CD4-positive, alpha-beta T cell treated with Interleukin-17A for 4 hours (primary cell): ENCODE results near the gene MTIF2.
"Not testable (repeated sequence)": the region's sequence is repeated elsewhere in the genome, so short reads cannot be mapped to it uniquely, and the experiment has no call there.

ENCODE experiments used
- DNase-seq: peaks from one replicate; pipeline ENCODE4 v3.0.0-alpha.2; 2020; ENCODE audit warnings: mixed read lengths

MTIF2 gene

GRCh38 chr2:55268907-55269644, at the start of gene MTIF2:
Gene MTIF2 (minus strand): TSS chr2:55269231. CDS start chr2:55263858, 5,373 bp downstream.
- peak; percentile 89 for DNase-seq

DNA sequence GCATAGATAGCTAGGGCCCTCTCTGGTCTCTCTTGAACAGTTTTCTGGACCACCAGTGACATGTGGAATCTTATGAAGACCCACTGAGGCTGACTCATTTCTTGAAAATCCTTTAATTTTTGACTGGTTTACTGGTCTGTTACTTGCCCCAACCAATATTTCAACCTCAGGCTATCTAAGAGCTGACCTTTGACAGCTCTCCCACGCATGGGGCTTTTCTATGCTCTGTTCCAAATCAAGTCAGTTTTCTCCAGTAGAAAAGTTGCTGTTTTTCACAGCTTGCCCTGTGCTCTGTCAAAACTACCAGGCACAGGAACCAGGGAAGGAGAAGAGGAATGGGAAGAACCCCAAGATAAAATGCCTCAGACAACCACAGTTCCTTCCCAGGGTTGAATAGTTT, 46.0 kb upstream of the MTIF2 start:
- no peak for DNase-seq

DNA sequence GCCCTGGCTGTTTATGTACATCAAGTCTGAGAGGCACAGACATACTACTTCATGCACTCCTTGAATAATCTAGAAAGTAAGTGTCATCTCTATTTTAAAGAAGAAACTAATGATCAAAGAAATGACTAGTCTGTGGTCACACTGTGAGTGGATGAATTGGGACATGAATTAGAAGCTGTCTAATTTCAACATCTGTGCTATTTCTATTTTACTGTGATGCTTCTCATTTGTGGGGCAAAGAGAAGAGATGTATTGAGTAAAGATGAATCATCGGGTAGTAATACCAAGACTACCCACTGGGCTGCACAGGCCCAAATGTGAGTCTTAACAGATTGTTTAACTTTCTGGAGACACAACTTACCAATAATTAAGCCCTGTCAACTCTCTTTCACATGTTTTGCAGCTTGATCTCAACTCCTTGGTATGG, 42.4 kb upstream of the MTIF2 start:
- DNase-seq: no peak

DNA sequence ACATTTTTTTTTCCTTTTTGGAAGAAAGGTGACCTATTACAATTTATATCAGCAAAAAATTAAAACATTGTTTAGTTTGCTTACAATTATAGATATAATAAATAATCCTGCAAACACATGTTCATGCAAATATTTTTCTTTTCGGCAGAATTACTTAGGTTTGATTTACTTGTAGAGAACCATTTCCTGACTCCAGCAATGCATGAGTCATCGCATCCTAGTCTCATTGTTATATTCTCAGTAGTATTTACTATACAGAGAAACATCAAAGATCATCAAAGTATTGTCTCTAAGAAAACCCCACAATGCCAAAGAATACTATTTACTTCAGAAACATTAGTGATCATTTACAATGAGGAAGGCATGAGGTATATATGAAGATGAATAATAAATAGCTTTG, 40.4 kb upstream of the MTIF2 start:
- DNase-seq: peak; percentile 4

- no peak for DNase-seq
These were observed 33.2 kb upstream of the MTIF2 start for GRCh38 chr2:55302241-55302640.

- DNase-seq: no peak
These were observed 32.2 kb upstream of the MTIF2 start for GRCh38 chr2:55301277-55301676.

DNA sequence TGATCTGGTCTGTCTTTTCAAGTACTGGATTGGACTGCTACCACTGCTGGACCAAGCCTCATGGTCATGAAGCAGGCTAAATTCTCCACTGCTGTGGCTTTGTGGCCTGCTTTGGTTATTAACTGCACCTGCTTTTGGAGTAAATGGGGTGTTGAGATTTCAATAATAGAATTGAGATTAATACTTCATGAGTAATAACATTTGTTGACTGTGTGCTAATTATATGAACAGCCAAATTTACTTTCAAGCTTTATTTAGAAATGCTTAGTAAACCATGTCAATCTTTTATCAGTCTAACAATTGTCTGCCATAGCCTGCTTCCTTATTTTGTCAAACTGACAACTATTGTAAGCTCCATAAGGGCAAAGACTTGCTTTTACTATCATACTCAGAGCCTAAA, 27.4 kb upstream of the MTIF2 start:
- DNase-seq: no peak

GRCh38 chr2:55283083-55283482, 14.1 kb upstream of the MTIF2 start:
- DNase-seq: no peak

- DNase-seq: peak; percentile 92
These were observed 13.3 kb upstream of the MTIF2 start for GRCh38 chr2:55282110-55282917.

- DNase-seq: not testable (repeated sequence)
These were observed 12.0 kb upstream of the MTIF2 start for GRCh38 chr2:55280851-55281546.

- DNase-seq: not testable (repeated sequence)
These were observed 10.9 kb upstream of the MTIF2 start for GRCh38 chr2:55279859-55280424.

GRCh38 chr2:55279214-55279835, 10.3 kb upstream of the MTIF2 start:
- not testable (repeated sequence) for DNase-seq

DNA sequence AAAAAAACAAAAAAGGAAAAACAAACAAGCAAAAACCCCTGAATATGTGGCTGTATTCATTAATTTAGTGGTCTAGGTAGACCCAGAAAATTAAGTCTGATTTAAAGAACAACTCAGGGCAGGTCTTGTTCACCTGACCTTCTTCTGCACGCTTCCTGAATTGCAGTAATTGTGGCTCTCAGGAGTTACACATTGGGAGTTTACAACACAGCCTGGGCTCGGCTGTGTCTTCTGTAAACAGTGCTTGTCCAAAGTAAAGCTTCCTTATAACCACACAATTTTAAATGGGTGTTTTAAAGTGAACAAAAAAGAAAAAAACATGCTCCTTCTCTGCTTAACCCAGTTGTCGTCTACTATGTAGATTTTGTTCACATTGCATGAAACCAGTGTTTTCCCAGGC, 8.3 kb upstream of the MTIF2 start:
- DNase-seq: no peak

DNA sequence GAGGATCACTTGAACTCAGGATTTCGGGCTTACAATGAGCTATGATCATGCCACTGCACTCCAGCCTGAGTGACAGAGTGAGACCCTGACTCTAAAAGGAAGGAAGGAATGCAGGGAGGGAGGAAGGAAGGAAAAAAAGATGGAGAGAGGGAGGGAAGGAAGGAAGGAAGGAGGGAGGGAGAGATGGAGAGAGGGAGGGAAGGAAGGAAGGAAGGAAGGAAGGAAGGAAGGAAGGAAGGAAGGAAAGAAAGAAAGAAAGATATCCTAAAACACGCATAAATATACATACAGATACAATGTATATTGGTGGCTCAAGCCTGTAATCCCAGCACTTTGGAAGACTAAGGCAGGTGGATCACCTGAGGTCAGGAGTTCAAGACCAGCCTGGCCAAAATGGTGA, 5.3 kb upstream of the MTIF2 start:
- DNase-seq: not testable (repeated sequence)

DNA sequence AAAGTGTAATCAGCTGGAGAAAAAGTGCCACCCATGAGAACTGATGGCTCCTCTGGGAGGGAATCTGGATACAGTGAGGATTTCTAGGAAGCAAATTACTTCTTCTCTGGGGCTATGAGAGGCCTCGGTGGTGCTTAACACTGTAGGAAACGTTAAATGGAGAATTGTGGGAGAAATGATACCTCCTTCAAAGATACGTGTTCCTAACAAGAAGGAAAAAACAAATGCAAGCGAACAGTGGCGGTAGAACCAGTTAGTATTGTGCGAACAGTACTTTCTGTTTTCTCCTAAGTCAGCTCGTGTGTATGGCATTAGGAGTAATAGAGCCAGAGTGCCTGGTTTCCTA, 587 bp upstream of the MTIF2 start:
- peak; percentile 7 for DNase-seq

DNA sequence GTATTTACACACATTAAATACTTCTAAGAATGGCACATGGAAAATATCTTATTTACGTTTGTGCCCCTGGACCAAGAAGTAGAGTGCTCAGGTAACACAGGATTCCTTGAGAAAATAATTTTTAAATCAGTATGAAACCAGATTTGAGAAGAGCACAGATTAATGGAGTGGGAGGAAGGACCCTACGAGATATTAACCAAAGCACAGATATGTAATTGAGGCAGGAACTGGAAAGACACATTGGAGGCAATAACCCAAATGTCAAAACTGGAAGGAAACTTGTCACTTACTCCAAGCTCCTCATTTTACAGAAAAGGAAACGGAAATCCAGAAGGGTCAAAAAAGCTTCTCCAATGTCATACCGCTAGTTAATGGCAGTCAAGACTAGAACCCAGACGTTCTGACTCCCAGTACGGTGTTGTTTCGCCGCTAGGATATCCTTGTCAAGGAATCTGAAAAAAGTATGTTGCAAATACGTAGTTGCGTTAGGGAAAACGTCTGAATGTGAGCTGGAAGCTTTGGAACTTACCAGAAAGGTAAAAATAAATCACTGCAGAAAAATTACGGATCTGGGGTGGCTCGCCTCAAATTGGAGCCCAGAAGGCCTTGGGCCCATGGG, 634 bp downstream of the MTIF2 start:
- no peak for DNase-seq

- not testable (repeated sequence) for DNase-seq
These were observed 9.4 kb downstream of the MTIF2 start for GRCh38 chr2:55259586-55259985.

DNA sequence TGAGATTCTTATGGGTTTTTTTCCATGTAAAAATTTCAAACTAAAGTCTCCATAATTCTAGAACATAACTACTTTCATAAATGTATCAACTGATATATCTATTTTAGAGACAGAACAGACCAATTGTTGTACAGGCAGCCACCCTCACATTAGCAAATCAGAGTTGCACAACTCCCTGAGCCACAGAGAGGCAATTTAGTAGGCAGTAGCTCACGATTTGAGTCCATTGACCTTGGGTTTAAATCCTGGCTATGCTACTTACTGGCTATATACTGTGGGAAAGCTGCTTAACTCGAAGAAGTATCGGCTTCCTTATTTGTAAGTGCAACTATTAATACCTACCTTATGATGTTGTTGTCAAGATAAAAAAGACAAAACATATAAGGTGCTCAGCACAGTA, 16.2 kb downstream of the MTIF2 start:
- no peak for DNase-seq

- DNase-seq: no peak
These were observed 22.0 kb downstream of the MTIF2 start for GRCh38 chr2:55247025-55247424.

DNA sequence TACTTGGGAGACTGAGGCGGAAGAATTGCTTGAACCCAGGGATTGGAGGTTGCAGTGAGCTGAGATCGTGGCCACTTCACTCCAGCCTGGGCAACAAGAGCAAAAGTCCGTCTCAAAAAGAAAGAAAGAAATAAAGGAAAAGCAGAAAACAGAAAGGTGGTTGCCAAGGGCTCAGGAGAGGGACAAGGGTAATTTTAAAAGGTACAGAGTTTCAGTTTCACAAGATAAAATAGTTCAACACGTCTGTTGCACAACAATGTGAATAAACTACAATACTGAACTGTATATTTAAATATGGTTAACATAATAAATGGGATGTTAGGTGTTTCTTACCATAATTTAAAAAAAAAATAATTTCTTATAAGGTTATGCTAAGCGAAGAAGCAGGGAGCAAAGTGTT, 23.6 kb downstream of the MTIF2 start:
- DNase-seq: no peak

DNA sequence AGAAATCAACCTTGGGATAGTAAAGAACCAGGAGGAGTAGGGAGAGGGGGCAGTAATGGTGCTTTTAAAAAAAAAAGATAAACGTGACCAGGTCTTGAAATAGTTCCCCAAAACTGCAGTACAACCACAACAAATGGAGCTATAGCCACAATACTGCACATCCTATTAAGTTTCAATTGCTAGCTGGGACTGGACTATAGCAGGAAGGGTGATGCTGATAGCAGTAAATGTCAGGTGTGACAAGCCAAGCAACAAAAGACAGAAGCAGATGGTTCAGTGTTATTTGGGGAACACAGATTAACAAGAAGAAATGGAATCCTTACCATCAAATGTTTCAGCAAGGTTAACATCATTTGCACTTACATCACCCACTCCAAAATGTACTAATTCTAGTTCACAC, 26.4 kb downstream of the MTIF2 start:
- no peak for DNase-seq

GRCh38 chr2:55241582-55241981, 27.4 kb downstream of the MTIF2 start:
- DNase-seq: not testable (repeated sequence)
